Right renal cortex interstitium (tissue), 3 donors: ENCODE measurements around the gene MVD. TPM values are rescaled to one million over a fixed set of nuclear protein-coding genes. Genes with fewer than 3 reads are reported as not detected.

Experiments
- DNase-seq, 3 donors: peaks; one replicate each; pipeline ENCODE4 v3.0.0-alpha.2; 2013; ENCODE audit warnings: low read depth in 3 of 3, low spot score in 2 of 3
- polyA plus RNA-seq, 3 donors: library from polyadenylated mRNA; unstranded; fragments of 120-200 nt; gene quantifications; one replicate each; pipeline ENCODE4 v1.2.1, GENCODE V29; 2013; ENCODE audit not compliant: insufficient read length in 3 of 3

The MVD gene, protein sequence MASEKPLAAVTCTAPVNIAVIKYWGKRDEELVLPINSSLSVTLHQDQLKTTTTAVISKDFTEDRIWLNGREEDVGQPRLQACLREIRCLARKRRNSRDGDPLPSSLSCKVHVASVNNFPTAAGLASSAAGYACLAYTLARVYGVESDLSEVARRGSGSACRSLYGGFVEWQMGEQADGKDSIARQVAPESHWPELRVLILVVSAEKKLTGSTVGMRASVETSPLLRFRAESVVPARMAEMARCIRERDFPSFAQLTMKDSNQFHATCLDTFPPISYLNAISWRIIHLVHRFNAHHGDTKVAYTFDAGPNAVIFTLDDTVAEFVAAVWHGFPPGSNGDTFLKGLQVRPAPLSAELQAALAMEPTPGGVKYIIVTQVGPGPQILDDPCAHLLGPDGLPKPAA
- 10 to 100 TPM; 21.6 to 24.3 (median 24.0) TPM for polyA plus RNA-seq

DNA sequence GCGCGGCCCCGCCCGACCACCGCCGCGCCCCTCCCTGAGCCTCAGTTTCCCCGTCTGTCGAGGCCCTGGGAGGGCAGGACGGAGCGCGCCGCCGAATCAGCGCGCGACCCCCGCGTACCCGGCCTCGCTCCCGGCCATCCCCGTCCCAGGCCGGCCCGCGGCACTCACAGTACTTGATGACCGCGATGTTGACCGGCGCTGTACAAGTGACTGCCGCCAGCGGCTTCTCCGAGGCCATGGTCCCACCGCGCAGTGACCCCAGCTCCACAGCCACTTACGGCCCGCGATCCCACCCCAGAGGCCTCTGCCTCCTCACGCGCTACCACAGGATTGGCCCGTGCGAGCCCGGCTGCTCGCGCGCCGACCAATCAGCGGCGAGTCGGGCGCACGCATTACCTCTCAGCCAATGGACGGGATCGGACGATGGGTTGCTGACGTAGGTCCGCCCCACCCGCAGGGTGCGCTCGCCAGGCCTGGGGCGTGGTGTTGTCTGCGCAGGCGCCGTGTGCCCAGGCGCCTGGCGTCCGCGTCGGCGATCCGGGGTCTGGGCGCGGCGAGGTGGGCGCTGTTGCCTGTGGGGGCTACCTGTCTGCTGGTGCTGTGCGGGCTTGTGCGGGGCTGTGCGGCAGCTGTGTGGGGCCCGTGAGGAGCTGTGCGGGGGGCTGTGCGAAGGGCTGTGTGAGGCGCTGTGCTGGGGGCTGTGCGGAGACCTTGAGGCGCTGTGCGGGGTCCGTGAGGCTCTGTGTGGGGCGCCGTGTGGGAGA is at the start of gene MVD:
Gene MVD, minus strand, starts transcription at position 249 of the 764 bp plus-strand sequence. Its CDS starts 11 bp downstream, at position 238.
- DNase-seq, result peak; percentile 89 to 96 (median 90)

DNA sequence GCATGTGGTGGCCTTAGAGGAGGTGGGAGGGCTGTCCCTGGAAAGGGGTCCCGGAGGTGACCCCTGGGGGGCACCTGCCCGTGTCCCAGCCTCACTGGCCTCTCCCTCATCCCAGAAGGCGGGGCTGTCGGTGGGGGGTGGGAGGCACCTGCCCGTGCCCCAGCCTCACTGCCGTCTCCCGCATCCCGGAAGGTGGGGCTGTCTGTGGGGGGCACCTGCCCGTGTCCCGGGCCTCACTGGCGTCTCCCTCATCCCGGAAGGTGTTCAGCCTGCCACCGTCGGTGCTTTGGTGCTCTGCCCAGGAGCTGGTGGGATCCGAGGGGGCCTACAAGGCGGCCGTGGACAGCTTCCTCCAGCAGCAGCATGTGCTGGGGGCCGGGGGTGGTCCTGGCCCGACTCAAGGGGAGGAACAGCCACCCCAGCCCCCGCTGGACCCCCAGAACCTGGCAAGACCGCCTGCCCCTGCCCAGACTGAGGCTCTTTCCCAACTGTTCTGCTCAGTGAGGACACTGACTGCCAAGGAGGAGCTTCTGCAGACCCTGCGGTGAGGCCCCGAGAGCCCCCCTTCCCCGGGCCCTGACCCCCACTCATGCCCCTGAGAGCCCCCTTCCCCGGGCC is 49.6 kb upstream of the MVD start:
- DNase-seq, result no peak

DNA sequence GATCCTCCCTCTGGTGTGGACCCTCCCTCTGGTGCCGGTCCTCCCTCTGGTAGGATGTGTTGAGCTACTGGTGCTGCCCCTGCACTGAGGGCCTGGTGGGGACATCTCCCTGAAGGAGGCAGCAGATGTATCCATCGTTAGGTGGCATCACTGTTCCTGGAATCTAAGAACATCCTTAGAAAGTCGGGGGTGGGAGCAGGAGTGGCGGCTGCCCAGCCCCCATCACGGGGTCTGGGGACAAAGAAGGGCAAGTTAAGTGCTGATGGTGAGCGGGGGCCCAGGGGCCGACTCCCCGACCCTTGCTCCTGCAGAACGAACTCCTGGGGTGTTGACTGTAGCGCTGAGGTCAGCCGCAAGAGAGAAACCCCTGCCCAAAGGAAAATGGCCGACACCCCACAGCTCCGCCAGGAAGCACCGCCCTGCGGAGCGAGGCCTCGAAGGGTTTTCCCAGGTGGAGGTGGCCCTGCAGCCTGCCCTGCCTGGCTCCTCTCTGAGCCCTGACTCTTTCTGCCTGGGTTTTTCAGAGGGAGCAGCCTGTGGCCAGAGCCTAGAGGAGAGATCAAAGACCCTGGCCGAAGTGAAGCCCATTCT is 49.0 kb upstream of the MVD start:
- no peak for DNase-seq

DNA sequence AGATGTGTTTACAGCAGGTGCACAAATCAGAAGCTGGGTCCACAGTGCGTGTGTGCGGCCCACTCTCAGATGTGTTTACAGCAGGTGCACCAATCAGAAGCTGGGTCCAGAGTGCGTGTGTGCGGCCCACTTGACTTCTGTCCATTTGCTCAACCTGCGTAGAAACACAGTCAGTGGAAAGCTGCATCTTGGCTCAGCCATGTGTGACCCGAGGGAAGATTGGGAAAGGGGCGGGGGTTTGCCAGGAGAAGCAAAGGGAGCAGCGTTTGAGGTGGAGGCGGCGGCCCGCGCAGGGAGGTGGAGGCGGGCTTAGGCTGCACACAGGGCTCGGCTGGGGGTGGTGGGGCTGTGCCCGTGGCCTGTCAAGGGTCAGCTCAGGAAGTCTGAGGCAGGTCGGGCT is 47.7 kb upstream of the MVD start:
- DNase-seq, result no peak

DNA sequence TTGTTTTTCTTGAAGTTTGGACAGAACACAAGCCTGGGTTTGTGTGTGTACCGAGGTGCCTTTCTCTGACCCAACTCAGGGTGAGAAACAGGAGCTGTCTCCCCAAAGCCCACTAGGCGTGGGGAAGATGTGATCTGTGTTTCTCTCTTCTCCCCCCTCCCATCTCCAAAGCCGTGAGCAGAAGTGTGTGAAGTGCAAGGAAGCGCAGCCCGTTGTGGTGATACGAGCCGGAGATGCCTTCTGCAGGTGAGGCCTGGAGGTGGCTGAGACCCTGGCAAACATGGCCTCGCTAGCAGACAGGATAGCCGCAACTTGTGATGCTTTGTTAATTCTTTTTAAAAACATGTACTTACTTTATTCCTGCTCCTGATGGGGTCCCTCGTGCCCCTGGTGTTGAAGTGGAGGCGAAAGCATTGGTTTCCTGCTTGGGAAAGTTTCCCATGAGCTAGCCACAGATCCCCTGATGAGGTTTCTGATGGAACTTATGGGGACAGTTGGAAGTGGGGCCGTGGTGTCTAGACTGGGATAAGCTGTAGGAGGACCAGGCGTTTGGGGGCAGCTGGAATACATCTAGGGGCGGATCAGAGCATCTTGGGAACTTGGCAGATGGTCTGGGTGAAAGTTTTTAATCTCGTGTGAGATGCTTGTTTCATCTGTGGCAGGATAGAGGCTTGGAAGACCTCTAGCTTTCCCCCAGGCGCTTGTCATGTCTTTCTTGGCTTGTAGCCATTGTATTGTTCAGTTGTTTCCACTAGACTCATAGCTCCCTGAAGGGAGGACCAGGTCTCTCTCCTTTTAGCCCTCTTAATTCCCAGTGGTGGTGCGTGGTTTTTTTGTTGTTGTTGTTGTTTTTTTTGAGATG is 44.3 kb upstream of the MVD start:
- DNase-seq, result no peak

DNA sequence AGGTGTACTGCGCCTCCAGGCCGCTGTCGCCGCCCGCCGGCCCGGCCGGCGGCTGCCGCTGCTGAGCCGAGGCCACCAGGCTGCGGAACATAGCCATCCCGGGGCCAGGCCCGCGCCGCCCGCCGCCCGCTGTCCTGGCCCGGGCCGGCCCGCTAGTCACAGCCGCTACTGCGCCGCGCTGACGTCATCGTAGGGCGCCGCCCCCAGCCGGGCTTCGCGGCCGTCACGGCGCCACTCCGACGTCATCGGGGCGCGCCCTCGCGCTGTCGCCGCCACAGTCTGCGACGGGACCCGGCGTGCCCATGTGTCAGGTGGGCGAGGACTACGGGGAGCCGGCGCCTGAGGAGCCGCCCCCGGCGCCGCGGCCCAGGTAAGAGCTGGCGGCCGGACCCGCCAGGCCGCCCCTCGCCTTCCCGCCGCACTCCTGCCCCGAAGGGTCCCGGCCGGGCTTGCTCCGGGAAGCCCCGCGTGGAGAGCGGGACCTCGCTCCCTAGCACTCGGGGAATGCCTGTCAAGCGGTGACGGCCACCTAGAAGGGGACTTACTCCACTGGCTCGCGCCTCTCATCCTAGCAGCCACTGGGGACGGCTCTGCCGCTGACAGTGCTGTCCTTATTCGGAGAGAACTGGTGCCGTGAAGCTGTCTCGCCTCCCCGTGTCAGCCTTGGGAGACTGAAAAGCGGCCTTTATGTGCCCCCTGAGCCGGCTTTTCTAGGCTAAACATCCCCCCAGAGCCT is 43.5 kb upstream of the MVD start, which contains the start of the genes CTU2 and RNF166:
Gene CTU2, plus strand, starts transcription at position 275 of the 736 bp plus-strand sequence. Its CDS starts 28 bp downstream, at position 303.
Gene RNF166, minus strand, starts transcription at position 180 of the 736 bp plus-strand sequence. Its CDS starts 83 bp downstream, at position 97.
- peak; percentile 65 to 66 (median 65) for DNase-seq

DNA sequence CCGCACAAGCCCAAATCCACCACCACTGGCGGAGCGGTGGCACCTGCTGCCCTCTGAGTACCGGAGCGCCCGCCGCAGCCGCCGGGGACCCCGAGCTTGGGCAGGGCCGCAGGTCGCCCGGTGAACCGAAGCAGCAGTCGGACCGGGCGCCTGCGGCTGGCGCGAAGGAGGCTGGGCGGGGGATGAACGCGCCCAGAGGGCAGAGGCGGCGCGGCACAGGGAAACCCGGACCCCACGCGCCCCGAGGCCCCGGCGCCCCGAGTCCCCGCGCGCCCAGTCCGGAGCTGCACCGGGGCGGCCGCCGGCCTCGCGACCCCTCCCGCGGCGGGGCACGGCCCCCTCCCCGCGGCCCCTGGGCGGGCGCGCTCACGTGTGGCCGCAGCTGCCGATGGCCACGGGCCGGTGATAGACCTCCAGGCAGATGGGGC is 42.9 kb upstream of the MVD start:
- DNase-seq, result no peak

DNA sequence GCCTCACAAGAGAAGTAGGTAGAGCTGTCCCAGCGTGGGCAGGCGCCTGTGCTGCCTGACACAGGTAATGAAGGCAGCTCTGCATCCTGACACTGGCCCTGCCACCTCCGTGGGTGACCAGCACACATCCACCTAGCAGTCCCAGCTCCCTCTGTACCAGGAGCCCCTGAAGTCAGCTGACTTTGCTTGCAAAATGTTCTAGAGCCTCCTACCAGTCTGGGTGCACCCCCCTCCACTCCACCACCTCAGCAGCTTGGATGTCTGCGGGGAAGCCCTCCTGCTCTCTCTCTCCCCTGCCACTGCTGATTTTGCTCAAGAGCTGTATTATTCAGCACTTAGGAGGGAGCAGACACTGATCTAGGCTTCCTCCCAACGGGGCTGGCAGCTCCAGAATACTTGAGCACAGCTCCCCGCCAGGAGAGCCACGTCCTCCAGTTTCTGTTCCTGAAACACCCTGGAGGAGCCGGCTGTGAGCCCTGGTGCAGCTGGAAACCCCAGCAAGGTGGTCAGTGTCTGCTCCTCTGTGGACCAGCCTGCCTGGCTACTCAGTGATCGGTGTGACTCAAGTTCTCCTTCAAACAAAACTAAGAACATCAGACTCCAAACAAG is 42.3 kb upstream of the MVD start:
- no peak for DNase-seq

DNA sequence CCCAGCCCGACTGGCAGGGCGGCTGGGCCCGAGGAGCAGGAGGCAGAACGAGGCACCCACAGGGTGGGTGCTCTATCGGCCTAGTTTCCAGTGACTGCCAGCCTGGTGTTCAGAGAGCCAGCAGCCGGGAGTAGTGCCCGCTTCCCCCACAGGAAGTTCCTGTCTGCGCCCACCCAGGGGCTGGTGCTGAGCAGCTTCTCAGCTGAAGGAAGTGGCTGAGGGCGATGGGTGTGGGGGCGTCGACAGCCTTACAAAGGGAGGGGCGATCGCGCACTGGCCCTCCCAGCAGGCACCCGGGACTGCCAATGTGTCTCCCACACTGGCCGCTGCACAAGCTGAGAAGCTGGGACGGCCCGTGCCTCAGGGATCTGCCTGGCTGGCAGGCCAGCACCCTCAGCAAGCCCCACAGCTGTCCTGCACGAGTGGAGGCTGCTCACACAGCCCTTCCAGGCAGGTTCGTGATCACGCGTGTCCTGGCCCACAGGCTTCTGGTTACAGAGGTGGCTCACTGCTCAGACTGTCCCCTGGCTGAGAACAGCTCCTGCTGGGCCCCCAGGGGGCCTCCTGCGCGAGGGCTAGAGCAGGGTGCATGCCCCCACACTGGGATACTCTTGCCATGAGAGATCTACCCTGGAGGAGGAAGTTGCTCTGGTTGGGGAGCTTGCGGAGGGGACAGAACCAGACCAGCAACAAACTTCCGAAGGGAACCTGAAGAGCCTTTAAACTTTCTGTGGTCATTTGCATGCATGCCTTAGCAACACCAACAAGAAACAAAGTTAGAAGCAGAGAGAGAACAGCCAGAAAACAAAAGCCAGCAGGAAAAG is 40.8 kb upstream of the MVD start:
- DNase-seq, result no peak

DNA sequence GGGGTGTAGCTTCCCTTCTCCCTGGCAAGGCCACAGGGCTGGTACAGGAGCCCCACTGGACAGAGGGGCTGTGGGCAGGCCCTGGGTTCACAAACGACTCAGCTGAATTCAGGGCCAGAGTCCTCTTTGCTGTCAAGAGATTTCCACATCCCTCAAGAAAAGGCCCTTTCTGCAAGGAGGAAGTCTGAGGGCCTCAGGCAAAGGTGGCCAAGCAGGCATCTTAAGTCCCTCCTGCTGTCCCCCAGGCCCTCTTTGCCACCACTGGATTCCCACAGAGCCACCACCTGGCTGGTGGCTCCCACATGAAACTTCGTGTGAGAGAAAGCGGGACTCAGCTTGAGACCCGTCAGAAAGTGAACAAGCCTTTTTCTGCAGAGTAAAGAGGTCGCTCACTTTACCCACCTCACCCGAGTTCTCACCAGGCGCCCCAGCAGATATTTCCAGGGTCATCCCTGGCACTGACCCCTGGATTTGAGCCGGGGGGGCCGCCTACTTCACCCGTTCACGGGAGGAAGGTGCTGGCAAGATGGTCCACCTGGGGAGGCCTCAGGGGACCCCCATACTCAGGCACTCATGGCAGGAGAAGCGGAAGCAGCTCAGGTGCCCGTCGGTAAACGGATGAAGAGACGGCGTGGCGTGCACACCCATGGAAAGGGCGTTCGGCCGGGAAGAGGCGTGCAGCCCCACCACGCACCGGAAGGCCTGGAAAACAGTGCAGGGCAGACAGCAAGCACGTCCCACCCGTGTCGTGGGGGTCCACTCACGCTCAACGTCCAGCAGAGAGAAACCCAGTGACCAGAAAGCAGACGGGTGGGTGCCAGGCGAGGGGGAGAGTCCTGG is 39.7 kb upstream of the MVD start:
- DNase-seq, result no peak

DNA sequence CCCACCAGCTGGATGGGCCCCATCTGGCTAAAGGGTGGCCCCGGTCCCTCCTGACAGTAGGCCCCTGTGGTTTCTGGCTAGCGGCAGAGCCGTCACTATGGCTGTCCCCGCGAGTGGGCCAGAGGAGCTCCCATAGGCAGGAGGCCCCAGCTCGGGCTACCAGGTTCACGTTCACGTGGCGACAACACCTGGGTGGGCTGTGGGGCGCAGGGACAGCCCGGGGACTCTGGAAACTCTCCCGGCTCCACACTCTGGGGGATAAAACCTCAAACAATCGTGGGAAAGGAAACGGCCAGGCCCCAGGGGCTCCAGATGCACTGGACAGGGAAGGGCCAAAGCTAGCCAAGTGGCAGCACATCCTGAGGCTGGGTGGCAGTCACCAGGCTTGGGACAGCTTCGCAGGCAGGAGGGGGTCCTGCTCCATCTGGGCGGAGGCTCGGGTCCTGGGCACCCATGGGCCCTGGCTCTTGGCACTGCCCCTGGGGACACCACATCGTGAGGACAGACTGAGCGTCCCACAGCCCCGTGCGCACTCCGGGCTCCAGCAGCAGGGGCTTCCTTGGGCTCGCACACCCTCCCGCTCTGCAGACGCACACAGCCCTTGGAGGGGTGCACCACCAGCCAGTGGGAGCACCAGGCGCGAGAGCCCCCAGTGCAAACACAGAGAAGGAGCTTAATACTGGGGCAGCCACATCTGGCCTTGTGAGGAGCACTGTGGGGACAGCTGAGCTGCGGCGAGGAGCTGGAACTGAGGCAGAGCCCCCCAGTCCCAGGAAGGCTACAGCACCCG is 38.9 kb upstream of the MVD start:
- no peak for DNase-seq

DNA sequence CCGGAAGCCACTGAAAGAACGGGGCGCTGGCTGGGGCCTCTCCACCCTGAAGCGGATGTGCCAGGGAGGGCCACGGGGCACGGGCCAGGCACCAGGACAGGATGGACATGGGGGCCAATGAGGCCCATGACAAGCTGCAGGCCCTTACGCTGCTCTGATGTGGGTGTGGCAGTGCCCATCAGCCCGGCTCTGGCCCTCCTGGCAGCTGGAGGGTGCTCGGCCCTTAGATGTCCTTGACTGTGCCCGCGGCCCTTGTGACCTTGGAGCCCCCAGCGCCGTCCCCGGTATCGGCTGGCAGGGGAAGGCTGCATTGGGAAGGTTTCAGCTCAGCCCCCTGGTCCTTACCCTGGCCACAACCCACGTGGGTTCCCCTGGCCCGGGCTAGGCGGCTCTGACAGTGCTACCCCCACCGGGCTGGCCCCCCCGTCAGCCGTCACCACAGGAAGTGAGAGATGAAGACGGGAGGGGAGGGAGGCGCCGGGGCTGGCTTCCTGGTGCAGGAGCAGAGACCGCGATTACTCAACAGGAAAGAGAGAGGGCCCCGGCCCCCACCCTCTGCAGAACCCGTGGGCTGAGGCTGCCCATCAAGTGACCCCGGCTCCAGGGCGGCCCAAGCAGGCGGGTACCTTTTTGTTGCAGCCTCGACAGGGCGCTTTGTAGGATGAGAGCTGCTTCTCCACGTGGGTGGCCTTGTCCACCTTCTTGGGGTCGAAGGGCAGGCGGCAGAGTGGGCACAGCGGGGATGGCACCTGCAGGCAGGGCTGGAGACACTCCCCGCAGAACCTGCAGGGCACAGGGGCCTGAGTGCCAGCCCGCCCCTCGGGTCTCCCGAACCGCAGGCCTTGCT is 38.0 kb upstream of the MVD start:
- peak in 1 of 3 donors; percentile 40 for DNase-seq

DNA sequence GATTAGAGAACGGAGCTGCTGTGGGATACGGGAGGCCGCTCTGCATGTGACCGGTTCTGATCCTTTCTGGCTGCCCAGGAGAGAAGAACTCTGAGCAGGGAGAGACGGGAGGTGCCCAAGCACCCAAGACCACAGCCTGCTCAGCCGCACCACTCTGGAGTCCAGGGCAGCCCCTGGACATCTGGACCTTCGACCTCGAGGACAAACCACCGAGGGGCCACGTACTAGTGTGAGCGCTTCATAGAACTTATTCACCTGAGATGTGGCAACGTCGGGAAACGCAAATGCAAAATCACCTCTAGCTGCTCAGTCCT is 37.4 kb upstream of the MVD start:
- DNase-seq, result no peak

DNA sequence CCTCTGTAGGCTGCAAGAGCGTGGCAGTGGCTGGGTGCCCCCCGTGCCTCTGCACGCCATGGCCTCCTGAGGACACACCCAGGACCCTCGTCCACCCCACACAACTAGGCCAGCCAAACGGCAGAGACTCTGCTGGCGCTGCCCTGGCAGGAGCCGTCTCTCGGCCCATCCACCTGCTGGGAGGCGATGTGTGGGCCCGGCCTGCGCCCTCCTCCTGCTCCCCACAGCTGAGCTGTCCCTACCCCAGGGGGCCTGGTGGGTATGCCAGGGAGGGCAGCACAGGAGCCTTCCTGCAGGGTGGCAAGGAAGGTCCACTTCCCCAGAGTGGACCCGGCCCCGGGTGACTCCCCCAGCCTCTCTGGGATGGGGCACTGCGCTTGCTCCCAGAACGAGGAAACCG is 36.3 kb upstream of the MVD start:
- DNase-seq, result no peak

DNA sequence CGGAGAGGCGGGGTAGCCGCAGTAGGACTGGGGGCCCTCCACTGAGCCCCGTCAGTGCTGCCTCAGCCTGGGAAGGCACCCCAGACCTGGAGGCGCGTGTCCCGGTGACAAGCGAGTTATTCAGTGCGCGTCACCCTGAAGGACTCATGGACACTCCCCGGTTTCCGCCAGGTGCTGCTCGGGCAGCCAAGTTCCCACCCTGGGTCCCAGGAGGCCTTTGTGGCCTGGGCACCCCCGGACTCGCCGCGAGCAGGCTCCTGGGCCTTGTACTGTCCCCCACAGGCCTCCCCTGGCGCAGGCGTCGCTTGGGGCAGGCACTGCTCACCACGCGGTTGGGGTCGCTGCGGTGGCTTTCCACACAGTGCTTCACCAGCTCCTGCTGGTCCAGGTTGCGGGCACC is 35.8 kb upstream of the MVD start:
- DNase-seq, result no peak
